ENCODE data around the gene RIMBP3B. TPM values are rescaled to one million over a fixed set of nuclear protein-coding genes. Genes with fewer than 3 reads are reported as not detected.
"Not testable (repeated sequence)": the region's sequence is repeated elsewhere in the genome, so short reads cannot be mapped to it uniquely, and the experiment has no call there.

Gene RIMBP3B
- total RNA-seq, 2 experiments from 2014 or later: 0.11 to 0.36 TPM

DNA sequence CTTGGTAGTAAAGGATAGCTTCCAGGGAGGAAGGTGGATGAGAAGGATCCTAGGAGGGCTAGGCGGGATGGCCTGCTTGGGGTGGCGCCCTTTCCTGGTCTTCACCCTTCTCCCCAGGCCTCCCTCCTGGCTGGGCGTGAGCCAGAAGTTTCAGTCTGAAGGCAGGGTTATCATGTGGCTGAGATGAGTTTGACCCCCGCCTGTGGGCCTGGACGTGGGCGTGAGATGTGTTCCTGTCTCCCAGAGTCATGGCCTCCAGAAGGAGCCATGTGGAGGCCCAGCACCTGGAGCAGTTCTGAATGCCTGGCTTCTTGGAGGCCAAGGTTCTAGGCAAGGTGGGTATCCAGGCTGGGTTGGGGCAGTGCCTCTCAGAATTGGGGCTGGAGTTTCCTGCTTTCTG is 54.5 kb downstream of the RIMBP3B start:
- H3K27me3 Mint-ChIP-seq; H3K4me3 Mint-ChIP-seq; H3K9me3 Mint-ChIP-seq; H3K36me3 Mint-ChIP-seq (ENCODE audit: low read depth); intact Hi-C loops (cut with DNase I, micrococcal nuclease); H3K27me3 ChIP-seq (ENCODE audit: control insufficient read depth in 1 of 2, insufficient read depth in 2 of 2, low read length in 2 of 2); H3K4me1 Mint-ChIP-seq (ENCODE audit: low read depth); H3K36me3 ChIP-seq (ENCODE audit: insufficient read depth, low read length); POLR2A ChIA-PET; H3K27ac Mint-ChIP-seq; H3K4me1 ChIP-seq (ENCODE audit: insufficient read depth, low read length); H3K4me3 ChIP-seq (ENCODE audit: low read length); H3K27ac ChIP-seq (ENCODE audit: low read depth in 1 of 2, low read length in 2 of 2); ATAC-seq (ENCODE audit: poor library complexity); CTCF ChIA-PET; H3K9me3 ChIP-seq (ENCODE audit: control insufficient read depth in 1 of 2, insufficient read depth in 1 of 2, low read length in 2 of 2): not testable (repeated sequence)
- peak in 1 of 14 experiments; percentile 11 for DNase-seq

Other genes starting within 250 kb of the RIMBP3B start
- gene HIC2, start 33.6 kb downstream of the RIMBP3B start, total RNA-seq: 10 to 100 TPM in 1 of 2 experiments, 1 to 10 TPM in 1; 10.0 TPM
- 1 to 10 TPM; 3.9 to 4.3 TPM for gene TMEM191C, start 83.6 kb downstream of the RIMBP3B start, total RNA-seq
- gene RIMBP3C, start 167.7 kb downstream of the RIMBP3B start, total RNA-seq: under 1 TPM in 1 of 2 experiments, not detected in 1; 0.14 TPM
- gene UBE2L3, start 184.0 kb downstream of the RIMBP3B start, total RNA-seq: 10 to 100 TPM; 18.7 TPM
- 10 to 100 TPM; 23.9 to 25.2 TPM for gene YDJC, start 246.3 kb downstream of the RIMBP3B start, total RNA-seq
- gene CCDC116, start 249.0 kb downstream of the RIMBP3B start, total RNA-seq: under 1 TPM; 0.14 to 0.20 TPM

Data from CD4-positive, alpha-beta T cell (primary cell).